ENCODE results near the gene CRK. TPM values are rescaled to one million over a fixed set of nuclear protein-coding genes. Genes with fewer than 3 reads are reported as not detected.
"Not testable (repeated sequence)": the region's sequence is repeated elsewhere in the genome, so short reads cannot be mapped to it uniquely, and the experiment has no call there.

Gene CRK
- total RNA-seq, 1 experiment from 2014 or later, result 41.8 TPM

DNA sequence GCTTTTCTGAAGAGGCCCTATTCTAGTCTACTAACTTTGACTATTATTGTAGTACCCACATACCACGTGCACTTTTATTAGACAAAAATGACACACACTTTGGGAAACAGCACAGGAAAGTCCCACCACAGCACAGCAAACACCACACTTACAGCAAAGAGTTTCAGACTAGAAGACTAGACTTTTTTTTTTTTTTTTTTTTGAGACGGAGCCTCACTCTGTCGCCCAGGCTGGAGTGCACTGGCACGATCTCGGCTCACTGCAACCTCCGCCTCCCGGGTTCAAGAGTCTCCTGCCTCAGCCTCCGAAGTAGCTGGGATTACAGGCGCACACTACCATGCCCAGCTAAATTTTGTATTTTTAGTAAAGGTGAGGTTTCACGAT is 76.1 kb downstream of the CRK start:
- no peak for ATAC-seq
- H3K4me1 ChIP-seq (ENCODE audit: insufficient read depth, low read length), result peaks cover 4% of the 10 kb centered on the region; the same call in 1 of the 2 replicates

DNA sequence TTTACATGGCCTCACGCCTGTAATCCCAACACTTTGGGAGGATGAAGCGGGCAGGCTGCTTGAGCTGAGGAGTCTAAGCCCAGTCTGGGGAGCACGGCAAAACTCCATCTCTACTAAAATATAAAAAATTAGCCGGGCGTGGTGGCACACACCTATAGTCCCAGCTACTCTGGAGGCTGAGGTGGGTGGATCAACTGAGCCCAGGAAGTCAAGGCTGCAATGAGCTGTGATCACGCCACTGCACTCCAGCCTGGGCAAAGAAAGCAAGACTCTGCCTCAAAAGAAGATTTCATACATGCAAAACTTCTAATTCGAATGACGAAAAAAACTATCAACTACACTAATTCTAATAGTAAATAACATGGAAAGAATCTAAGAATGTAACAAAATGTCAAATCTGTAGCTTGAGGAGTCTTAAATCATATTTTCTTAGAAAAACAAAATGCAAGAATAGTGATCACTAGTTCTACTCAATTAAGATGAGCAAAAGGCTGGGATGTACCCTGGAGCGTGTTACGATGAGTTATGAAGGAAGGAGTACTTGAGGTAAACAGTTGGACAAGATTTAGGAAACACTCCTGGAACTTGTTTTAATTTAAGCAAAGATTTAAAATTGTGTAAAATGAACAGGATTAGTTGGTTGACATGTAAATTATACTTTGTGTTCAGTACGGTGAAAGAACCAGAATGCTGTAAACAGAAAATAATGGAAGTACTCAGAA is 76.7 kb downstream of the CRK start:
- Histone ChIP-seq H3K4me3 (ENCODE audit: low read length) (no peak overlapping the region), H3K79me2 (ENCODE audit: low read length) (peaks cover 100% of the 10 kb centered on the region), H3K4me2 (ENCODE audit: low read length) (no peak overlapping the region), H3K4me1 (ENCODE audit: insufficient read depth, low read length) (peaks cover 4% of the 10 kb centered on the region; the same call in 1 of the 2 replicates), H3K9me2 (replicated peaks; ENCODE audit: low read length) (no peaks in the 10 kb centered on the region), H3K9me3 (ENCODE audit: low read length) (no peaks in the 10 kb centered on the region), H3K27me3 (ENCODE audit: low read length) (no peaks in the 10 kb centered on the region), H3F3A (ENCODE audit: low read length, unreplicated experiment) (no peaks in the 10 kb centered on the region), H4K20me1 (ENCODE audit: low read length) (peaks cover 88% of the 10 kb centered on the region), H3K27ac (ENCODE audit: low read length) (no peak overlapping the region), H3K36me3 (ENCODE audit: low read depth, low read length) (peaks cover 10% of the 10 kb centered on the region; the same call in 1 of the 2 replicates), H2AFZ (ENCODE audit: low read length) (no peak overlapping the region), H3K9ac (ENCODE audit: low read length) (no peak overlapping the region)
- POLR2A ChIA-PET (ENCODE audit: unreplicated experiment), result no interaction called here
- intact Hi-C loops (cut with micrococcal nuclease), result no loop called here
- TF ChIP-seq EZH2phosphoT487 (IDR thresholded peaks at IDR 0.05; ENCODE audit: borderline replicate concordance, low read length), result no peak
- TF ChIP-seq EZH2 (IDR thresholded peaks at IDR 0.05; ENCODE audit: low read length, unreplicated experiment), result no peak
- no peak for TF ChIP-seq CTCF (conservative IDR thresholded peaks at IDR 0.05; ENCODE audit: low read depth, low read length)
- no peak for ATAC-seq
- no TSS peak for BruUV-seq (replicated peaks)
- no peak for DNase-seq
- CTCF ChIA-PET, result no interaction called here

More for the DNA sequence above, 76.1 kb downstream of the CRK start:
- TF ChIP-seq EZH2 (IDR thresholded peaks at IDR 0.05; ENCODE audit: low read length, unreplicated experiment) (no peak), CTCF (conservative IDR thresholded peaks at IDR 0.05; ENCODE audit: low read depth, low read length) (no peak), EZH2phosphoT487 (IDR thresholded peaks at IDR 0.05; ENCODE audit: borderline replicate concordance, low read length) (no peak)
- Histone ChIP-seq H3K27me3 (ENCODE audit: low read length) (no peaks in the 10 kb centered on the region), H3K27ac (ENCODE audit: low read length) (no peak overlapping the region), H3K9ac (ENCODE audit: low read length) (no peak overlapping the region), H3K36me3 (ENCODE audit: low read depth, low read length) (peaks cover 12% of the 10 kb centered on the region; the same call in 1 of the 2 replicates), H2AFZ (ENCODE audit: low read length) (no peak overlapping the region), H3K9me2 (replicated peaks; ENCODE audit: low read length) (no peaks in the 10 kb centered on the region), H3F3A (ENCODE audit: low read length, unreplicated experiment) (no peaks in the 10 kb centered on the region), H3K79me2 (ENCODE audit: low read length) (peaks cover 100% of the 10 kb centered on the region), H3K4me2 (ENCODE audit: low read length) (no peak overlapping the region), H3K4me3 (ENCODE audit: low read length) (no peak overlapping the region), H4K20me1 (ENCODE audit: low read length) (peaks cover 88% of the 10 kb centered on the region), H3K9me3 (ENCODE audit: low read length) (no peaks in the 10 kb centered on the region)
- ChIA-PET POLR2A (ENCODE audit: unreplicated experiment) (no interaction called here), CTCF (no interaction called here)
- no TSS peak for BruUV-seq (replicated peaks)
- no peak for DNase-seq
- intact Hi-C loops (cut with micrococcal nuclease), result no loop called here

- ATAC-seq; DNase-seq; H3K27ac ChIP-seq (ENCODE audit: low read length); H3K4me2 ChIP-seq (ENCODE audit: low read length); intact Hi-C loops (cut with micrococcal nuclease); CTCF ChIA-PET; H3K36me3 ChIP-seq (ENCODE audit: low read depth, low read length); H2AFZ ChIP-seq (ENCODE audit: low read length); H3K27me3 ChIP-seq (ENCODE audit: low read length); H3K9me2 ChIP-seq (replicated peaks; ENCODE audit: low read length); BruUV-seq (replicated peaks); H3K9ac ChIP-seq (ENCODE audit: low read length); H3K4me3 ChIP-seq (ENCODE audit: low read length); POLR2A ChIA-PET (ENCODE audit: unreplicated experiment); H3F3A ChIP-seq (ENCODE audit: low read length, unreplicated experiment); H3K9me3 ChIP-seq (ENCODE audit: low read length); H3K4me1 ChIP-seq (ENCODE audit: insufficient read depth, low read length): not testable (repeated sequence)
- Histone ChIP-seq H4K20me1 (ENCODE audit: low read length) (peaks cover 88% of the 10 kb centered on the region), H3K79me2 (ENCODE audit: low read length) (peaks cover 100% of the 10 kb centered on the region)
These were observed 77.6 kb downstream of the CRK start for GRCh38 chr17:1378476-1378860.

Data from PC-3 (cell line).